HG03469 (cell line): ENCODE results near the gene PTDSS2.

Experiments
- ATAC-seq: cut with Tn5 transposase; IDR thresholded peaks from one replicate; pipeline ENCODE4 v1.9.1; 2021; ENCODE audit warnings: mild to moderate bottlenecking, moderate library complexity, moderate number of reproducible peaks; ENCODE audit not compliant: unreplicated experiment

PTDSS2 gene

GRCh38 chr11:445765-446588 is 4.1 kb upstream of the PTDSS2 start:
- ATAC-seq = no peak

DNA sequence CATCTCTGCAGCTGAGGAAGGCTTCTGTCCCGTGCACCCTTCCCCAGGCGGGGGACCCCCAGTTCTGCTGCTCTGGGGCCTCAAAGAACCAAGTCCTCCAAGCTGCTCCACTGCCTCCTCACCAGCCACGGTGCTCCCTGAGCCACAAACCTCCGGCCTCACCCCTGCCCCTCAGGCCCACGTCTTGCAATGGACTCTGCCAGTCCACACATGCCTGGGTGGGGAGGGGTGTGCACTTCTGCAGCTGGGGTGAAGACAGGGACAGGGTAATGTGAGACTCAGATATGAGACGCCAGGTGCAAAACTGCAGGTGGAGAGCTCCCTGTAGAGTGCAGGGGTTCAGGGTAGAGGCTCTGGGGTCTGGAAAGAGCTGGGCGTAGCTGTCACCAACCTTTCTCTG is 3.2 kb upstream of the PTDSS2 start:
- no peak for ATAC-seq

DNA sequence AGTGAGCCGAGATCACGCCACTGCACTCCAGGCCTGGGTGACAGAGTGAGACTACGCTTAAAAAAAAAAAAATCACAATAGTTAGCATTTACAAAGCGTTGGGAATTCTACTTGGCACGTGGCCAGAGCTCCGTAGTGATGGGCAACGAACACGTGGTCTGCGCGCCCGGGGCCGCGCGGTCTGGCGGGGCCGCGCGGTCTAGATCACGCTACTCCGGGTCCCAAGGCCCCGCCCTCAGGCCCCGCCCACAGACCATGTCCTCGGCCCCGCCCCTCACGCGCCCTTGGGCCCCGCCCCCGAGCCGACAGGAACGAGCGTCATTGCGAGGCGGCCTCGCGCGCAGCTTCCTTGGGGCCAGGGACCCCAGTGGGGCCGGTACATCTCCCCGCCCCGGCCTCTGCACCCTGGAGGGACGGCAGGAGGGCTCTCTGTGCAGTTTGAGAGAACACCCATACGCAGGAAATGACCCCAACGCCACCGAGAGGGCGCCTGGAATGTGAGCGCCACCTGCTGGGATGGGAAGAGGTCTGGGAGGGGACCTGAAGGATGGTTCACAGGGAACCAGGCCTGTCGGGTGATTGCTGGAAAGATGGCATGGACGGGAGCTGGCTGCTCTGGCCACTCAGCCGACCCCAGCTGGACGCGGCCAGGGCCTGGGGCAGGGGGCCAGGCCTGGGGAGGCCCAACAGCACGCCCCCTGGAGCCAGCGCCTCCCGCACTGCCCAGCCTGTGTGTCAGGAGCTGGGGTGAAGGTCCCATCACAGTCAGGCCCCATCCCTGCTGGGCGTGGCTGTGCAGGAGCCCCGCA is 2.0 kb upstream of the PTDSS2 start:
- ATAC-seq = peak; percentile 26

DNA sequence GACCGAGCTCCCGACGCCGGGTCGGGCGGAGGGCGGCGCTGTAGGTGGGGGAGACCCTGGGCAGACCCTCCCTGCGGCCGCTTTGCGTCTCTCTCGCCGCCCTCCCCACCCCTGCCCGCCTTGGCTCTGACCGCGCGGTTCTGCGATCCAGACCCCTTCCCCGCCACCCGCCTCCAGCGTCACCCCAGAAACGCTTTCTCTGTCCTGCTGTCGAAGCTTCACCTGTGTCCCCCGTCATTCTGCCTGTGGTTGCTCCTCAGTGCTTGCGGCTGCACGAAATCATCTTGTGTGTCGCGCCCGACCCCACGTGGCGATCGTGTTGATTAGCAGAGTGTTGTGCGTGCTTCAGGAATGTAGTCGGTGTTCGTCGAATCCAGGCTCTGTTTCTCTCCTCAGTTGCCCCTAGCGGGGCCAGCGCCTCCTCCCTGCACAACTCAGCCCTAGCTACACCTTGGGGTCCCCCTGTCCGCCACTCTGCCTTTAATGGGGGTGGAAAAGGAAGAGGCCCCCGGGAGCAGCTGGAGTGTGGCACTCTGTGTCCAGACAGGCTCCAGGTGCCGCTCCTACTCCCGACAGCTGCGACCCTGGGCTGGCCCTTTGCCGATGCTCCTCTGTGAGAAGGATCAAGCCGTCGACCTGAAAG is 851 bp downstream of the PTDSS2 start:
- no peak for ATAC-seq

- ATAC-seq = no peak
Measured at GRCh38 chr11:451738-452137, 1.7 kb downstream of the PTDSS2 start.

- ATAC-seq = no peak
Measured at GRCh38 chr11:452203-452744, 2.2 kb downstream of the PTDSS2 start.

- no peak for ATAC-seq
Measured at GRCh38 chr11:452916-453527, 2.9 kb downstream of the PTDSS2 start.

GRCh38 chr11:453564-453963 is 3.5 kb downstream of the PTDSS2 start:
- no peak for ATAC-seq

- ATAC-seq = no peak
Measured at GRCh38 chr11:454043-454442, 4.0 kb downstream of the PTDSS2 start.

- ATAC-seq = no peak
Measured at GRCh38 chr11:454801-455565, 4.9 kb downstream of the PTDSS2 start.

GRCh38 chr11:455566-456147 is 5.6 kb downstream of the PTDSS2 start:
- no peak for ATAC-seq

GRCh38 chr11:456533-456932 is 6.5 kb downstream of the PTDSS2 start:
- no peak for ATAC-seq

GRCh38 chr11:457111-457760 is 7.2 kb downstream of the PTDSS2 start:
- ATAC-seq = no peak

GRCh38 chr11:459511-460220 is 9.6 kb downstream of the PTDSS2 start:
- no peak for ATAC-seq

- ATAC-seq = no peak
Measured at GRCh38 chr11:460331-461199, 10.5 kb downstream of the PTDSS2 start.

GRCh38 chr11:461626-462025 is 11.5 kb downstream of the PTDSS2 start:
- no peak for ATAC-seq

DNA sequence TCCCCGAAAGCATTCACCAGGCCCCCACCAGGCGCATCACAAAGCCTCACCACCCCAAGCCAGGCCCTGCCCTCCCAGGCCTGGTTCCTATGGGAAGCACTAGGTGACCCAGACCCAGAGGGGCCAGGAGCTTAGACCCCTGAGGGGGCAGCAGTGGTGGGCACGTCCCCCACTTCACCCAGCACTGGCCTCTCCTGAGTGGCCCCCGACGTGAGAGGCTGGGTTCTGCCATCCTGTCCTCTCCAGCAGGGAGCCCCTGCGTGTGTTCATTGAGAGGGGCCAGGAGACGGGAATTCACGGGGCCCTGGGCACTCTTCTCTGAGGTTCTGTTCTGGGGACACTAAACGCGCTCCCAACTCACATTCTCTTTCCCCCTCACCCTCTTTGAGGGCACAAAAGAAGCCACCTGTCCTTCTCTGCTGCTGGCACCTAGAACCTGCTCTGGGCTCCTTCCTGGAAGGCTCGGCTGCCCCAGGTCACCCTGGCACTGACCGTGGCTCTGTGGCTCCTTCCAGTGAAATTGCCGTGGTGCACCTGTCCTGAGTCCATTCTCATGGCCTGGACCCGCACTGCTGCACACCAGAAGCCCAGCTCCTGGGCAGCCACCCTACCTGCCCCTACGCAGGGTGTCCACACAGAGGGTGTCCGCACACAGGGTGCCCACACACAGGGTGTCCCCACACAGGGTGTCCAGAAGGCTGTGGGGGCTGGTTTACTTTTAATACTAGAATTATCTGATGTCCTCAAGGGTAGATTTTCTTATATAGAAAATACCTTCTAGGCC is 12.2 kb downstream of the PTDSS2 start:
- ATAC-seq = no peak
